ENCODE results near the gene SLC40A1. TPM values are rescaled to one million over a fixed set of nuclear protein-coding genes. Genes with fewer than 3 reads are reported as not detected.

The SLC40A1 gene
- total RNA-seq, 2 experiments from 2014 or later: 7.4 to 8.2 TPM

DNA sequence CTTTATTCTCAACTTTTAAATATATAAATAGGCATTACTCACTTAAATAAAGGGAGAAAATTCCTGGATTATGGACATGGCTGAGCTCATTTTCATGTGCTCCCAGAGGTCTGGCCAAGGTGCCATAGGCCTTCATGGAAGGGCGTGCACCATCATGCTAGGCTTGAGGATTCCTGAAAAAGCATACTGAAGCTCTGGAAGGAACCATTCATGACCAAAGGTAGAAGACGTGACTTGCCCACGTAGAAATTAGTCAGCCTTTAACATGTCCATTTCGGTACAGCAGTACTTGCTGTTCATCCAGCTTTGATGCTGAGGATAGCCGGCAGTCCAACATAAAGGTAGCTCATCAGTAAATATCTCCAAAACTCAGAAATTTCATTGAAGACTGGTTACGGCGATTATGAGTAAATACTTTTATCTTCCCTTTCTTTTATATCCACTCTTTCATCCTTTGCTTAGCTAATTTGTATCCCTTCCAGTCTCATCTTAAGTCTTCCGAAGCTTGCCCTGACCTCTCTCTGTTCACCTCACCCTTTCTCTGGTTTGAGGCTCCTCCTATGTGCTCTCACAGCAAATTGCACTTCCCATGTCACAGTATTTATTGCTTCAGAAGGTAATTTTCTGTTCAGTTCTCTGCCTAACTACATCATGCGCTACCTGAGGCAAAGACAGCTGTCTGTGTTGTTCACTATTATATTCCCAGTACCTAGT is 48.4 kb upstream of the SLC40A1 start:
- peaks cover 21% of the 10 kb centered on the region for H3K4me1 Mint-ChIP-seq (ENCODE audit: low read depth)
- POLR2A ChIA-PET: interaction anchor here (1.2 kb wide), 1 partner anchor 48 kb away, joined by 3 read pairs; the partner anchor contains the start of gene SLC40A1
- Histone ChIP-seq H3K4me1 (ENCODE audit: insufficient read depth, low read length) (peaks cover 12% of the 10 kb centered on the region), H3K9me3 (ENCODE audit: control insufficient read depth in 1 of 2, insufficient read depth in 1 of 2, low read length in 2 of 2) (no peaks in the 10 kb centered on the region), H3K4me3 (ENCODE audit: low read length) (no peak overlapping the region), H3K27ac (ENCODE audit: low read depth in 1 of 2, low read length in 2 of 2) (no peak overlapping the region), H3K36me3 (ENCODE audit: insufficient read depth, low read length) (no peaks in the 10 kb centered on the region), H3K27me3 (ENCODE audit: control insufficient read depth in 1 of 2, insufficient read depth in 2 of 2, low read length in 2 of 2) (no peaks in the 10 kb centered on the region)
- H3K4me3 Mint-ChIP-seq: no peak overlapping the region
- intact Hi-C loops (cut with DNase I, micrococcal nuclease): no loop called here
- CTCF ChIA-PET: no interaction called here
- DNase-seq: no peak
- TF ChIP-seq, protein P1, sequence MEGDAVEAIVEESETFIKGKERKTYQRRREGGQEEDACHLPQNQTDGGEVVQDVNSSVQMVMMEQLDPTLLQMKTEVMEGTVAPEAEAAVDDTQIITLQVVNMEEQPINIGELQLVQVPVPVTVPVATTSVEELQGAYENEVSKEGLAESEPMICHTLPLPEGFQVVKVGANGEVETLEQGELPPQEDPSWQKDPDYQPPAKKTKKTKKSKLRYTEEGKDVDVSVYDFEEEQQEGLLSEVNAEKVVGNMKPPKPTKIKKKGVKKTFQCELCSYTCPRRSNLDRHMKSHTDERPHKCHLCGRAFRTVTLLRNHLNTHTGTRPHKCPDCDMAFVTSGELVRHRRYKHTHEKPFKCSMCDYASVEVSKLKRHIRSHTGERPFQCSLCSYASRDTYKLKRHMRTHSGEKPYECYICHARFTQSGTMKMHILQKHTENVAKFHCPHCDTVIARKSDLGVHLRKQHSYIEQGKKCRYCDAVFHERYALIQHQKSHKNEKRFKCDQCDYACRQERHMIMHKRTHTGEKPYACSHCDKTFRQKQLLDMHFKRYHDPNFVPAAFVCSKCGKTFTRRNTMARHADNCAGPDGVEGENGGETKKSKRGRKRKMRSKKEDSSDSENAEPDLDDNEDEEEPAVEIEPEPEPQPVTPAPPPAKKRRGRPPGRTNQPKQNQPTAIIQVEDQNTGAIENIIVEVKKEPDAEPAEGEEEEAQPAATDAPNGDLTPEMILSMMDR (IDR thresholded peaks at IDR 0.05): no peak
- no peak for ATAC-seq (ENCODE audit: poor library complexity)
- H3K27ac Mint-ChIP-seq: no peak overlapping the region
- no peaks in the 10 kb centered on the region for H3K36me3 Mint-ChIP-seq (ENCODE audit: low read depth)
- no peaks in the 10 kb centered on the region for H3K9me3 Mint-ChIP-seq
- no peaks in the 10 kb centered on the region for H3K27me3 Mint-ChIP-seq

DNA sequence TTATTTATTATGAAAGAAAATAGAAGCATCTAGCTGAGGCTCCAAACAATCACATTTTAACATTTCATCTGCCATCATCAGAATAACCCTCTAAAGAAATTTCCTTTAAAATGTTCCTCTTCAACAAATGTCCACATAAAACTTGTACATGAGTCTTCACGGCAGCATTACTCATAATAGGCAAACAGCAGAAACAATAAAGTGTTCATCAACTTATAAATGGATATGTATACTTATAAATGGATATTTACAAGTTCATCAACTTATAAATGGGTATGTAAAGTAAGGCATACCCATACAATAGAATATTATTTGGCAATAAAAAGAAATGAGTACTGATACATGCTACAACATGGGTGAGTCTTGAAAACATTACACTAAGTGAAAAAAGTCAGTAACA is 47.2 kb upstream of the SLC40A1 start:
- TF ChIP-seq, protein P1 (IDR thresholded peaks at IDR 0.05): no peak
- Histone ChIP-seq H3K4me3 (ENCODE audit: low read length) (no peak overlapping the region), H3K36me3 (ENCODE audit: insufficient read depth, low read length) (no peaks in the 10 kb centered on the region), H3K4me1 (ENCODE audit: insufficient read depth, low read length) (peaks cover 12% of the 10 kb centered on the region), H3K27ac (ENCODE audit: low read depth in 1 of 2, low read length in 2 of 2) (no peak overlapping the region), H3K9me3 (ENCODE audit: control insufficient read depth in 1 of 2, insufficient read depth in 1 of 2, low read length in 2 of 2) (no peaks in the 10 kb centered on the region), H3K27me3 (ENCODE audit: control insufficient read depth in 1 of 2, insufficient read depth in 2 of 2, low read length in 2 of 2) (no peaks in the 10 kb centered on the region)
- Mint-ChIP-seq H3K4me3 (no peak overlapping the region), H3K36me3 (ENCODE audit: low read depth) (no peaks in the 10 kb centered on the region), H3K27me3 (no peaks in the 10 kb centered on the region), H3K27ac (no peak overlapping the region), H3K9me3 (no peaks in the 10 kb centered on the region), H3K4me1 (ENCODE audit: low read depth) (peaks cover 21% of the 10 kb centered on the region)
- ChIA-PET POLR2A (no interaction called here), CTCF (no interaction called here)
- DNase-seq: no peak
- intact Hi-C loops (cut with DNase I, micrococcal nuclease): no loop called here
- no peak for ATAC-seq (ENCODE audit: poor library complexity)

GRCh38 chr2:189625636-189626035 is 45.0 kb upstream of the SLC40A1 start:
- Mint-ChIP-seq H3K27ac (no peak overlapping the region), H3K4me3 (no peak overlapping the region), H3K9me3 (no peaks in the 10 kb centered on the region), H3K36me3 (ENCODE audit: low read depth) (no peaks in the 10 kb centered on the region), H3K27me3 (no peaks in the 10 kb centered on the region), H3K4me1 (ENCODE audit: low read depth) (peaks cover 21% of the 10 kb centered on the region)
- Histone ChIP-seq H3K27ac (ENCODE audit: low read depth in 1 of 2, low read length in 2 of 2) (no peak overlapping the region), H3K9me3 (ENCODE audit: control insufficient read depth in 1 of 2, insufficient read depth in 1 of 2, low read length in 2 of 2) (no peaks in the 10 kb centered on the region), H3K36me3 (ENCODE audit: insufficient read depth, low read length) (no peaks in the 10 kb centered on the region), H3K4me1 (ENCODE audit: insufficient read depth, low read length) (peaks cover 12% of the 10 kb centered on the region), H3K27me3 (ENCODE audit: control insufficient read depth in 1 of 2, insufficient read depth in 2 of 2, low read length in 2 of 2) (no peaks in the 10 kb centered on the region), H3K4me3 (ENCODE audit: low read length) (no peak overlapping the region)
- TF ChIP-seq, protein P1 (IDR thresholded peaks at IDR 0.05): no peak
- ChIA-PET POLR2A (interaction anchor here (1.7 kb wide), 1 partner anchor 45 kb away, joined by 5 read pairs; the partner anchor contains the start of gene SLC40A1), CTCF (interaction anchor here (0.6 kb wide), 1 partner anchor 173 kb away, joined by 3 read pairs; no protein-coding TSS in a partner anchor)
- intact Hi-C loops (cut with DNase I, micrococcal nuclease): no loop called here
- ATAC-seq (ENCODE audit: poor library complexity) (no peak), DNase-seq (no peak)

Data from CD4-positive, alpha-beta T cell (primary cell).